A549 treated with CORT108297 at 1 μM for 4 hours (cell line): ENCODE data around the gene CFI. TPM values are rescaled to one million over a fixed set of nuclear protein-coding genes. Genes with fewer than 3 reads are reported as not detected.

Experiments
- total RNA-seq: library from RNA; stranded (reverse); fragments of 200-300 nt; extraction: Qiagen RNA extraction; gene quantifications from 5 replicates; pipeline ENCODE4 v1.2.3, GENCODE V29; 2022

The CFI gene
- total RNA-seq, result 0.46 to 0.81 TPM (median 0.63 TPM) in 5 replicates

GRCh38 chr4:109801895-109802319 is at the start of gene CFI:
TSS of gene CFI (minus strand) at chr4:109801999. CDS start at chr4:109801971, 28 bp downstream.

GRCh38 chr4:109847896-109848442 is 46.2 kb upstream of the CFI start, which contains the start of gene LRIT3:
TSS of gene LRIT3 (plus strand) at chr4:109848107. CDS start at chr4:109848202, 95 bp downstream.

GRCh38 chr4:109827672-109828071 is 25.9 kb upstream of the CFI start, which contains the start of gene RRH:
TSS of gene RRH (plus strand) at chr4:109827972. CDS start at chr4:109828028, 56 bp downstream.

GRCh38 chr4:109815151-109816081 is 13.6 kb upstream of the CFI start, which contains the start of gene GAR1:
TSS of gene GAR1 (plus strand) at chr4:109815762. CDS start at chr4:109816165, 403 bp downstream.

GRCh38 chr4:109729718-109730618 is 71.8 kb downstream of the CFI start, which contains the start of gene PLA2G12A:
TSS of gene PLA2G12A (minus strand) at chr4:109730070. CDS start at chr4:109729809, 261 bp downstream.

GRCh38 chr4:109702950-109703663 is 98.7 kb downstream of the CFI start, which contains the start of gene CASP6:
TSS of gene CASP6 (minus strand) at chr4:109703445. CDS start at chr4:109703395, 50 bp downstream.

Other genes starting within 250 kb of the CFI start
- 13.1 to 22.4 TPM (median 18.1 TPM) in 5 replicates for gene MCUB, start 241.8 kb downstream of the CFI start, total RNA-seq
- gene CASP6, start 98.6 kb downstream of the CFI start, total RNA-seq, result 14.7 to 19.8 TPM (median 15.6 TPM) in 5 replicates
- gene PLA2G12A, start 71.9 kb downstream of the CFI start, total RNA-seq, result 4.4 to 13.6 TPM (median 11.1 TPM) in 5 replicates
- 40.9 to 50.3 TPM (median 42.7 TPM) in 5 replicates for gene GAR1, start 13.8 kb upstream of the CFI start, total RNA-seq
- gene RRH, start 26.0 kb upstream of the CFI start, total RNA-seq, result 0.06 to 0.22 TPM in 2 of 5 replicates, not detected in the others
- 0.02 to 0.07 TPM (median 0.05 TPM) in 4 of 5 replicates, not detected in the other for gene LRIT3, start 46.1 kb upstream of the CFI start, total RNA-seq
- 0.14 to 0.77 TPM (median 0.35 TPM) in 5 replicates for gene EGF, start 110.9 kb upstream of the CFI start, total RNA-seq